ENCODE results near the gene LCA5L.

The LCA5L gene

GRCh38 chr21:39445321-39446269 lies at the start of gene LCA5L:
LCA5L (minus strand) TSS chr21:39445778; CDS start chr21:39428493, 17,285 bp downstream.
- TF ChIP-seq CTCF (IDR thresholded peaks at IDR 0.05; ENCODE audit: borderline replicate concordance, insufficient read depth, low read depth, low read length): peak; percentile 23; the same call in 1 of the 2 replicates
- H3K4me3 ChIP-seq (ENCODE audit: low read depth, low read length): peak within 1 kb of the TSS; percentile 84

- no peak overlapping the region for H3K4me3 ChIP-seq (ENCODE audit: low read depth, low read length)
- TF ChIP-seq CTCF (IDR thresholded peaks at IDR 0.05; ENCODE audit: borderline replicate concordance, insufficient read depth, low read depth, low read length): no peak
Observed at GRCh38 chr21:39489380-39489924, 43.9 kb upstream of the LCA5L start.

- no peak for TF ChIP-seq CTCF (IDR thresholded peaks at IDR 0.05; ENCODE audit: borderline replicate concordance, insufficient read depth, low read depth, low read length)
- no peak overlapping the region for H3K4me3 ChIP-seq (ENCODE audit: low read depth, low read length)
Observed at GRCh38 chr21:39484711-39485276, 39.2 kb upstream of the LCA5L start.

GRCh38 chr21:39483917-39484316 lies 38.3 kb upstream of the LCA5L start:
- no peak overlapping the region for H3K4me3 ChIP-seq (ENCODE audit: low read depth, low read length)
- TF ChIP-seq CTCF (IDR thresholded peaks at IDR 0.05; ENCODE audit: borderline replicate concordance, insufficient read depth, low read depth, low read length): no peak

DNA sequence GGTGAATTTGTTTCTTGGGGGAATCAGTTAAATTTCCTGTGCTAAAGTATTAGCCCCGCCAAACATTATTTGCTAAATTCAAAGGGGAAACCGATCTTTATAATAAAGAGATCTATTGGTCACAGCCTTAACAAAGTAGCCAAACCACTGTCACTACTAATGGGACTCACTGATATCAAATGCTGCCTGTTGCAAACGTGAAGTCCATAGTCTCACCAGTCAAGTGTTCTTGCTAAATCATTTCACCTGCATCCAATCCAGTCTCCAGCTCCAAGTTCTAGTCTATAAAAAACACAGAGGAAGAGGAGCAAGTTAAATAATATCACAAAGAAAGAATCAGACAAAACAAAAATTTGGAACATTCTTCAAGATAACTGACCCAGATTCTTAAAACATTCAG lies 36.3 kb upstream of the LCA5L start:
- no peak overlapping the region for H3K4me3 ChIP-seq (ENCODE audit: low read depth, low read length)
- no peak for TF ChIP-seq CTCF (IDR thresholded peaks at IDR 0.05; ENCODE audit: borderline replicate concordance, insufficient read depth, low read depth, low read length)

DNA sequence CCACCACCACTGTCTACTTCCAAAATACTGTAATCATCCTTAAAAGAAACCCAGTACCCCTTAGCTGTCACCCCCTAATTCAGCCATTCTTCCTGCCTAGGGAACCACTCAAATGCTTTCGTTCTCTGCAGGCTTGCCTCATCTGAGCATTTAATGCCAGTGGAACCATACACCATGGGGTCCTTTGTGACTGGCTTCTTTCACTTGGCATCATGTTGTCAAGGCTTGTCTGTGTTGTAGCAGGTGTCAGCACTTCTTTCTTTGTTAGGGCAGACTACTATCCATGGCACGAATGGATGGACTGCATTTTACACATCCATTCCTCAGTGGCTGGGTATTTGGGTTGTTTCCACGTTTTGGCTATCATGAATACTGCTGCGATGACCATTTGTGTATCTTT lies 34.7 kb upstream of the LCA5L start:
- TF ChIP-seq CTCF (IDR thresholded peaks at IDR 0.05; ENCODE audit: borderline replicate concordance, insufficient read depth, low read depth, low read length): no peak
- H3K4me3 ChIP-seq (ENCODE audit: low read depth, low read length): no peak overlapping the region
